ENCODE data around the gene ABCA1.

The ABCA1 gene

GRCh38 chr9:104885818-104886709, 41.9 kb downstream of the ABCA1 start:
- no peak overlapping the region for H3K9ac ChIP-seq (ENCODE audit: low read length in 2 of 2)
- peaks cover 21% of the 10 kb centered on the region for H3K4me1 ChIP-seq (ENCODE audit: control insufficient read depth, insufficient read depth, low read length)
- no peaks in the 10 kb centered on the region for H3K9me3 ChIP-seq (ENCODE audit: control insufficient read depth in 2 of 2, low read length in 2 of 2)
- peaks cover 44 to 46% of the 10 kb centered on the region in 2 donors for H3K36me3 ChIP-seq (ENCODE audit: control insufficient read depth in 2 of 2, insufficient read depth in 2 of 2, low read length in 2 of 2)
- no peak overlapping the region for H3K27ac ChIP-seq (ENCODE audit: low read length)
- H3K27me3 ChIP-seq (ENCODE audit: control insufficient read depth in 1 of 2, insufficient read depth in 2 of 2, low read length in 2 of 2) = no peaks in the 10 kb centered on the region
- no peak overlapping the region for H3K4me3 ChIP-seq (ENCODE audit: low read length in 2 of 2)

GRCh38 chr9:104883169-104883568, 44.8 kb downstream of the ABCA1 start:
- Histone ChIP-seq H3K4me3 (ENCODE audit: low read length in 2 of 2) (no peak overlapping the region), H3K9ac (ENCODE audit: low read length in 2 of 2) (no peak overlapping the region), H3K27ac (ENCODE audit: low read length) (no peak overlapping the region), H3K36me3 (ENCODE audit: control insufficient read depth in 2 of 2, insufficient read depth in 2 of 2, low read length in 2 of 2) (peaks cover 41 to 42% of the 10 kb centered on the region in 2 donors), H3K4me1 (ENCODE audit: control insufficient read depth, insufficient read depth, low read length) (peaks cover 32% of the 10 kb centered on the region), H3K27me3 (ENCODE audit: control insufficient read depth in 1 of 2, insufficient read depth in 2 of 2, low read length in 2 of 2) (no peaks in the 10 kb centered on the region), H3K9me3 (ENCODE audit: control insufficient read depth in 2 of 2, low read length in 2 of 2) (no peaks in the 10 kb centered on the region)

- Histone ChIP-seq H3K4me1 (ENCODE audit: control insufficient read depth, insufficient read depth, low read length) (peaks cover 32% of the 10 kb centered on the region), H3K9ac (ENCODE audit: low read length in 2 of 2) (no peak overlapping the region), H3K27ac (ENCODE audit: low read length) (peak overlapping the region; percentile 18), H3K36me3 (ENCODE audit: control insufficient read depth in 2 of 2, insufficient read depth in 2 of 2, low read length in 2 of 2) (peaks cover 37 to 38% of the 10 kb centered on the region in 2 donors), H3K27me3 (ENCODE audit: control insufficient read depth in 1 of 2, insufficient read depth in 2 of 2, low read length in 2 of 2) (no peaks in the 10 kb centered on the region), H3K9me3 (ENCODE audit: control insufficient read depth in 2 of 2, low read length in 2 of 2) (no peaks in the 10 kb centered on the region), H3K4me3 (ENCODE audit: low read length in 2 of 2) (no peak overlapping the region)
These were observed 45.4 kb downstream of the ABCA1 start for GRCh38 chr9:104882566-104882965.

- Histone ChIP-seq H3K4me1 (ENCODE audit: control insufficient read depth, insufficient read depth, low read length) (peaks cover 35% of the 10 kb centered on the region), H3K9me3 (ENCODE audit: control insufficient read depth in 2 of 2, low read length in 2 of 2) (no peaks in the 10 kb centered on the region)
These were observed 45.9 kb downstream of the ABCA1 start for GRCh38 chr9:104882086-104882485.

GRCh38 chr9:104879555-104880309, 48.2 kb downstream of the ABCA1 start:
- peak overlapping the region; percentile 62 for H3K27ac ChIP-seq (ENCODE audit: low read length)
- H3K9ac ChIP-seq (ENCODE audit: low read length in 2 of 2) = peak overlapping the region in 1 of 2 donors; percentile 66
- H3K4me3 ChIP-seq (ENCODE audit: low read length in 2 of 2) = peak overlapping the region in 1 of 2 donors; percentile 15
- peaks cover 40% of the 10 kb centered on the region for H3K4me1 ChIP-seq (ENCODE audit: control insufficient read depth, insufficient read depth, low read length)
- H3K9me3 ChIP-seq (ENCODE audit: control insufficient read depth in 2 of 2, low read length in 2 of 2) = no peaks in the 10 kb centered on the region
- H3K36me3 ChIP-seq (ENCODE audit: control insufficient read depth in 2 of 2, insufficient read depth in 2 of 2, low read length in 2 of 2) = peaks cover 18% of the 10 kb centered on the region in 2 donors
- H3K27me3 ChIP-seq (ENCODE audit: control insufficient read depth in 1 of 2, insufficient read depth in 2 of 2, low read length in 2 of 2) = no peaks in the 10 kb centered on the region

More at GRCh38 chr9:104882086-104882485, 45.9 kb downstream of the ABCA1 start:
- peaks cover 33 to 36% of the 10 kb centered on the region in 2 donors for H3K36me3 ChIP-seq (ENCODE audit: control insufficient read depth in 2 of 2, insufficient read depth in 2 of 2, low read length in 2 of 2)
- peak overlapping the region; percentile 18 for H3K27ac ChIP-seq (ENCODE audit: low read length)
- no peak overlapping the region for H3K4me3 ChIP-seq (ENCODE audit: low read length in 2 of 2)
- H3K27me3 ChIP-seq (ENCODE audit: control insufficient read depth in 1 of 2, insufficient read depth in 2 of 2, low read length in 2 of 2) = no peaks in the 10 kb centered on the region
- no peak overlapping the region for H3K9ac ChIP-seq (ENCODE audit: low read length in 2 of 2)

- Histone ChIP-seq H3K36me3 (ENCODE audit: control insufficient read depth in 2 of 2, insufficient read depth in 2 of 2, low read length in 2 of 2) (no peaks in the 10 kb centered on the region), H3K9ac (ENCODE audit: low read length in 2 of 2) (no peak overlapping the region), H3K4me1 (ENCODE audit: control insufficient read depth, insufficient read depth, low read length) (peaks cover 51% of the 10 kb centered on the region), H3K9me3 (ENCODE audit: control insufficient read depth in 2 of 2, low read length in 2 of 2) (no peaks in the 10 kb centered on the region), H3K27me3 (ENCODE audit: control insufficient read depth in 1 of 2, insufficient read depth in 2 of 2, low read length in 2 of 2) (no peaks in the 10 kb centered on the region), H3K27ac (ENCODE audit: low read length) (no peak overlapping the region), H3K4me3 (ENCODE audit: low read length in 2 of 2) (no peak overlapping the region)
These were observed 51.4 kb downstream of the ABCA1 start for GRCh38 chr9:104876587-104876986.

GRCh38 chr9:104875897-104876296, 52.1 kb downstream of the ABCA1 start:
- no peak overlapping the region for H3K9ac ChIP-seq (ENCODE audit: low read length in 2 of 2)
- H3K27me3 ChIP-seq (ENCODE audit: control insufficient read depth in 1 of 2, insufficient read depth in 2 of 2, low read length in 2 of 2) = no peaks in the 10 kb centered on the region
- H3K36me3 ChIP-seq (ENCODE audit: control insufficient read depth in 2 of 2, insufficient read depth in 2 of 2, low read length in 2 of 2) = no peaks in the 10 kb centered on the region
- no peak overlapping the region for H3K27ac ChIP-seq (ENCODE audit: low read length)
- peaks cover 46% of the 10 kb centered on the region for H3K4me1 ChIP-seq (ENCODE audit: control insufficient read depth, insufficient read depth, low read length)
- H3K4me3 ChIP-seq (ENCODE audit: low read length in 2 of 2) = no peak overlapping the region
- H3K9me3 ChIP-seq (ENCODE audit: control insufficient read depth in 2 of 2, low read length in 2 of 2) = no peaks in the 10 kb centered on the region

- Histone ChIP-seq H3K27ac (ENCODE audit: low read length) (no peak overlapping the region), H3K9me3 (ENCODE audit: control insufficient read depth in 2 of 2, low read length in 2 of 2) (no peaks in the 10 kb centered on the region), H3K4me3 (ENCODE audit: low read length in 2 of 2) (no peak overlapping the region), H3K27me3 (ENCODE audit: control insufficient read depth in 1 of 2, insufficient read depth in 2 of 2, low read length in 2 of 2) (no peaks in the 10 kb centered on the region), H3K36me3 (ENCODE audit: control insufficient read depth in 2 of 2, insufficient read depth in 2 of 2, low read length in 2 of 2) (peaks cover 0 to 2% of the 10 kb centered on the region in 2 donors), H3K9ac (ENCODE audit: low read length in 2 of 2) (no peak overlapping the region), H3K4me1 (ENCODE audit: control insufficient read depth, insufficient read depth, low read length) (peaks cover 43% of the 10 kb centered on the region)
These were observed 52.6 kb downstream of the ABCA1 start for GRCh38 chr9:104875320-104875719.

- Histone ChIP-seq H3K36me3 (ENCODE audit: control insufficient read depth in 2 of 2, insufficient read depth in 2 of 2, low read length in 2 of 2) (peaks cover 0 to 2% of the 10 kb centered on the region in 2 donors), H3K27ac (ENCODE audit: low read length) (peak overlapping the region; percentile 70), H3K27me3 (ENCODE audit: control insufficient read depth in 1 of 2, insufficient read depth in 2 of 2, low read length in 2 of 2) (no peaks in the 10 kb centered on the region), H3K9ac (ENCODE audit: low read length in 2 of 2) (peak overlapping the region; percentile 13 to 74), H3K9me3 (ENCODE audit: control insufficient read depth in 2 of 2, low read length in 2 of 2) (no peaks in the 10 kb centered on the region), H3K4me3 (ENCODE audit: low read length in 2 of 2) (peak overlapping the region in 1 of 2 donors; percentile 29), H3K4me1 (ENCODE audit: control insufficient read depth, insufficient read depth, low read length) (peaks cover 46% of the 10 kb centered on the region)
These were observed 54.5 kb downstream of the ABCA1 start for GRCh38 chr9:104873489-104873850.

- no peaks in the 10 kb centered on the region for H3K9me3 ChIP-seq (ENCODE audit: control insufficient read depth in 2 of 2, low read length in 2 of 2)
- H3K4me3 ChIP-seq (ENCODE audit: low read length in 2 of 2) = peak overlapping the region in 1 of 2 donors; percentile 29
- H3K27me3 ChIP-seq (ENCODE audit: control insufficient read depth in 1 of 2, insufficient read depth in 2 of 2, low read length in 2 of 2) = no peaks in the 10 kb centered on the region
- peak overlapping the region; percentile 70 for H3K27ac ChIP-seq (ENCODE audit: low read length)
- H3K9ac ChIP-seq (ENCODE audit: low read length in 2 of 2) = peak overlapping the region in 1 of 2 donors; percentile 74
- peaks cover 49% of the 10 kb centered on the region for H3K4me1 ChIP-seq (ENCODE audit: control insufficient read depth, insufficient read depth, low read length)
- H3K36me3 ChIP-seq (ENCODE audit: control insufficient read depth in 2 of 2, insufficient read depth in 2 of 2, low read length in 2 of 2) = peaks cover 0 to 5% of the 10 kb centered on the region in 2 donors
These were observed 55.1 kb downstream of the ABCA1 start for GRCh38 chr9:104872656-104873488.
